Activated CD4-positive, alpha-beta T cell treated with anti-CD3 and anti-CD28 coated beads, Interleukin-2, amount 10 ng/mL, durations not matched to agents 7 days and 5 days (primary cell): Measurements from ENCODE around the gene OBSL1. TPM values are rescaled to one million over a fixed set of nuclear protein-coding genes. Genes with fewer than 3 reads are reported as not detected.

Experiments
- CTCF ChIA-PET: fragments of 350-600 bp; sonication (Branson Sonifier 250); formaldehyde crosslinking; loops from one replicate; lab custom pipeline; 2021; ENCODE audit warnings: antibody characterized with exemption; lab: Charles Lee
- POLR2A ChIA-PET: fragments of 350-600 bp; sonication (Branson Sonifier 250); formaldehyde crosslinking; loops from one replicate; lab custom pipeline; 2021; ENCODE audit warnings: antibody characterized with exemption; lab: Charles Lee
- DNase-seq: peaks from one replicate; pipeline ENCODE4 v3.0.0-alpha.2; 2020
- H3K27ac Mint-ChIP-seq: one replicate; pipeline ENCODE4 v1.8.0; 2021; ENCODE audit warnings: mild to moderate bottlenecking, moderate library complexity, mixed read lengths
- H3K27me3 Mint-ChIP-seq: one replicate; pipeline ENCODE4 v1.8.0; 2021; ENCODE audit warnings: mixed read lengths
- H3K36me3 Mint-ChIP-seq: one replicate; pipeline ENCODE4 v1.8.0; 2021; ENCODE audit warnings: low read depth, mixed read lengths
- H3K4me1 Mint-ChIP-seq: one replicate; pipeline ENCODE4 v1.8.0; 2021; ENCODE audit warnings: mixed read lengths
- H3K4me3 Mint-ChIP-seq: one replicate; pipeline ENCODE4 v1.8.0; 2021; ENCODE audit warnings: mild to moderate bottlenecking, moderate library complexity, mixed read lengths
- H3K9me3 Mint-ChIP-seq: one replicate; pipeline ENCODE4 v1.8.0; 2021; ENCODE audit warnings: mixed read lengths
- total RNA-seq, 2 experiments: library from RNA; stranded (reverse); gene quantifications; one replicate each; pipeline ENCODE4 v1.2.3, GENCODE V29; 2021

The OBSL1 gene
- total RNA-seq, 2 experiments from 2014 or later, result not detected

DNA sequence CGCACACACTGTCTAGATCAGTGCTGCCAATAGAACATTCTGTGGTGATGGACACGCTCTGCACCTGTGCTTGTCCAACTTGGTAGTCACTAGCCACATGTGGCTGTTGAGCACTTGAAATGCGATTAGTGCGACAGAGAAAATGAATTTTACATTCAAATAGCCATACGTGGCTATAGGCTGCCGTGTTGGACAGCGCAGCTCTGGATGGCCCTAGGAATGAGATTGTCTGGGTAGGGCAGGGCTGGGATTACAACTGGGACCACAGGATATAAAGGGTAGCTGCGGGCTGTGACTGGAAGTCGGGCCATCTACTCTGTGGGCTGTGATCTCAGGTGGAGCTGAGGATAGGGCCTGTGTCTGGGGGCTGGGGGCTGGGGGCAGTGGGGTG is 51.8 kb downstream of the OBSL1 start:
- CTCF ChIA-PET, result interaction anchor here (1.3 to 2.0 kb wide), 3 partner anchors 10 to 23 kb away, joined by 3 to 8 read pairs (median 5); no protein-coding TSS in a partner anchor
- Mint-ChIP-seq H3K36me3 (no peaks in the 10 kb centered on the region), H3K27me3 (peaks cover 71% of the 10 kb centered on the region), H3K27ac (no peak overlapping the region), H3K9me3 (no peaks in the 10 kb centered on the region), H3K4me3 (no peak overlapping the region), H3K4me1 (peaks cover 3% of the 10 kb centered on the region)
- DNase-seq, result no peak
- POLR2A ChIA-PET, result interaction anchor here (0.6 kb wide), 1 partner anchor 85 kb away, joined by 3 read pairs; the partner anchor contains the start of gene SPEG

DNA sequence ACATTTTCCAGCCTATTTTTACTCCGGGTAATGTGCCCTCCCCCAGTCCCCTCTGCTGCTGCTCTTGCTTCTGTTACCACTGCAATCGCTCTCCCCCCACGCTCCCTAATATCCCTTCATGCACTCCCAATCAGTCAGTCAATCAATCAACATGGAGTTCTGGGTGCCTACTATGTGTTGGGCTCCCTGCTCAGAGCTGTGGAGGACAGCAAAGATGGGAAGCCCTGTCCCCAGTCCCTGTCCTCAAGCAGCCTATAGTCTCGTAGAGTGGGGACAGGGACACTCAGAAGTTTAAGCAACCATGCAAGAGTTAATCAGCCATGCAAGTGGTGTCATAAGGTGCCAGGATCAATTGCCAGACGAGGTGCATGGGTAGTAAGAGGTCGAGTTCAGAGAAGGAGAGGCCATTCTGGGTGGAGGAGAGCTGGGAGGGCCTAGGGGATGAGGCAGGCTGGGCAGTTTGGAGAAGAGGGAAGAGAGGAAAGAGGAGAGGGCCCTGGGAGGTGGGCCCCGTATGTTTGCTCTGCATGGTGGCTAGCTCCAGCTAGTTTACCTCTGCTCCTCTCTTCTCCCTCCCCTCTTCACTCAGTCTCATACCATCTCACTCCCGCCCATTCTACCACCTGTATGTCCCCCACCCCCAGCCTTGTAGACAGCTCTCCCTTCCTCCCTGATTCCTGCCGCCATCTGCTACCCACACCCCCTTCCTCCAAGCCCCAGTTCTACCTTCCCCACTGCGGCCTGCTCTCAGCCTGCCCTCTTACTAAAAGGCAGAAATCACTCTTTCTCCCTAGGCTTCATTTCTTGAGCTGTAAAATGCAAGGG is 53.2 kb downstream of the OBSL1 start:
- Mint-ChIP-seq H3K27me3 (peaks cover 71% of the 10 kb centered on the region), H3K27ac (no peak overlapping the region), H3K36me3 (no peaks in the 10 kb centered on the region), H3K9me3 (no peaks in the 10 kb centered on the region), H3K4me1 (peaks cover 4% of the 10 kb centered on the region), H3K4me3 (no peak overlapping the region)
- CTCF ChIA-PET, result interaction anchor here (0.7 to 2.0 kb wide), 7 partner anchors 10 to 186 kb away, joined by 3 to 7 read pairs (median 3); partner anchors contain the start of genes RESP18 and SPEG
- POLR2A ChIA-PET, result no interaction called here
- DNase-seq, result no peak

DNA sequence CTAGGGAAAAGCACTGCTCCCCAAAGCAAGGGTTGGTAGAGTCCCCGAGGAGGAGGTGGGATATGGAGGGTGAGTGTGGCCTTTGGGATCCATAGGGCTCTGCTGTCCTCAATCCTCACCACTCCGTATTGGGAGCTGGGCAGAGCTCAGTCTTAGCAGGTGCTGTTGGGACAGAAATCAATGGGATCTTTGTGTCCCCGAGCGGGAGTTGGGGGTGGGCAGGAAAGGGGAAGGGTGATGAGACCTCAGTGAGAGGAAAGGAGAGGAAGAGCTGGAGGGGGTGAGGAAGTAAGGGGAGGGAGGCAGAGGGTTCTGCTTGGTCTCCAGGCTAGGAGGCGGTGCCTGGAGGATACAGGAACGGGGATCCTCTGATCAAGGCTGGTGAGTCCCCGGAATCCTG is 54.5 kb downstream of the OBSL1 start:
- no peak for DNase-seq
- Mint-ChIP-seq H3K27me3 (peaks cover 77% of the 10 kb centered on the region), H3K27ac (no peak overlapping the region), H3K36me3 (no peaks in the 10 kb centered on the region), H3K4me3 (no peak overlapping the region), H3K9me3 (no peaks in the 10 kb centered on the region), H3K4me1 (peaks cover 4% of the 10 kb centered on the region)
- ChIA-PET CTCF (interaction anchor here (0.8 to 1.9 kb wide), 3 partner anchors 9 to 104 kb away, joined by 3 to 5 read pairs (median 3); a partner anchor contains a TSS), POLR2A (no interaction called here)

DNA sequence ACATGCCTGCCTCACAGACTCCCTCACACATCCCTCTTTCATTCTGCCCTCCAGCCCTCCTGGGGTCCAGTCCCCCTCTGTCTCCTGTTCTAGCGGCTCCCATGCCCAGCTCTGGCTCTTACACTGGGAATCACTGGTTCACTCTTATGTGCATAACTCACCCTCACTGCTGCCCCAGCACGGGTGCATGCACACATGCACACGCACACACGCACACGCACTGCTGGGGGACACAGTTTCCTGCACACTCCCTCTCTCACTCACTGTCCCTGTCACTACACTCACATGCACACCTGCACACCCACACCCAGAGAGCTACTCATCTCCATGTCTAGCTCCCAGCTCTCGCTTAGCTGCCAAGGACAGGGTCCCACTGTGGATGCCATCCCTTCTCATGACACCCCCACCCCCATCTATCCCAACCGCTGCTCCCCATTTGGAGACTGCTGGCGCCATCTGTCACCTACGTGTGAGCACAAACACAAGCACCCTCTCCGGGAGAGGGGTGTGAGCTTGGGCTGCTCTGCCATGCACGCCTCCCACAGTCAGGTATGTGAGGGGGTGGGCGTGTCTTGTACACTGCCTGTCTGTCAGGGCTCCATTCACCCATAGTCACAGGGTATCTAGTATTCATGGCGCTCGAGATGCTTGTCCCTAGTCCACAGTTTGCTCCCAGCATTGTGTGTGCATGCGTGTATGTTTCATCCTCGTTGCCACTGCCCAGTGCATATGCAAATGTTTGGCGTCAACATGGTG is 55.3 kb downstream of the OBSL1 start:
- H3K9me3 Mint-ChIP-seq, result no peaks in the 10 kb centered on the region
- DNase-seq, result no peak
- peaks cover 75% of the 10 kb centered on the region for H3K27me3 Mint-ChIP-seq
- POLR2A ChIA-PET, result no interaction called here
- H3K36me3 Mint-ChIP-seq, result no peaks in the 10 kb centered on the region
- H3K4me1 Mint-ChIP-seq, result peaks cover 1% of the 10 kb centered on the region
- no peak overlapping the region for H3K4me3 Mint-ChIP-seq
- CTCF ChIA-PET, result interaction anchor here (1.1 to 1.9 kb wide), 3 partner anchors 10 to 25 kb away, joined by 4 to 5 read pairs (median 5); no protein-coding TSS in a partner anchor
- H3K27ac Mint-ChIP-seq, result no peak overlapping the region

DNA sequence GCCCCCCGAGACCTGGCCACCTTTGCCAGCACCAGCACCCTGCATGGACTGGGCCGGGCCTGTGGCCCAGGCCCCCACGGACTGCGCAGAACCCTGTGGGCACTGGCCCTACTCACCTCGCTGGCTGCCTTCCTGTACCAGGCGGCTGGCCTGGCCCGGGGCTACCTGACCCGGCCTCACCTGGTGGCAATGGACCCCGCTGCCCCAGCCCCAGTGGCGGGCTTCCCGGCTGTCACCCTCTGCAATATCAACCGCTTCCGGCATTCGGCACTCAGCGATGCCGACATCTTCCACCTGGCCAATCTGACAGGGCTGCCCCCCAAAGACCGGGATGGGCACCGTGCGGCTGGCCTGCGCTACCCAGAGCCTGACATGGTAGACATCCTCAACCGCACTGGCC is 56.5 kb downstream of the OBSL1 start:
- Mint-ChIP-seq H3K9me3 (no peaks in the 10 kb centered on the region), H3K36me3 (no peaks in the 10 kb centered on the region), H3K27ac (no peak overlapping the region), H3K27me3 (peaks cover 78% of the 10 kb centered on the region), H3K4me3 (no peak overlapping the region), H3K4me1 (peaks cover 7% of the 10 kb centered on the region)
- no peak for DNase-seq
- ChIA-PET CTCF (interaction anchor here (1.0 to 1.1 kb wide), 2 partner anchors 15 to 20 kb away, joined by 3 to 5 read pairs; no protein-coding TSS in a partner anchor), POLR2A (no interaction called here)

DNA sequence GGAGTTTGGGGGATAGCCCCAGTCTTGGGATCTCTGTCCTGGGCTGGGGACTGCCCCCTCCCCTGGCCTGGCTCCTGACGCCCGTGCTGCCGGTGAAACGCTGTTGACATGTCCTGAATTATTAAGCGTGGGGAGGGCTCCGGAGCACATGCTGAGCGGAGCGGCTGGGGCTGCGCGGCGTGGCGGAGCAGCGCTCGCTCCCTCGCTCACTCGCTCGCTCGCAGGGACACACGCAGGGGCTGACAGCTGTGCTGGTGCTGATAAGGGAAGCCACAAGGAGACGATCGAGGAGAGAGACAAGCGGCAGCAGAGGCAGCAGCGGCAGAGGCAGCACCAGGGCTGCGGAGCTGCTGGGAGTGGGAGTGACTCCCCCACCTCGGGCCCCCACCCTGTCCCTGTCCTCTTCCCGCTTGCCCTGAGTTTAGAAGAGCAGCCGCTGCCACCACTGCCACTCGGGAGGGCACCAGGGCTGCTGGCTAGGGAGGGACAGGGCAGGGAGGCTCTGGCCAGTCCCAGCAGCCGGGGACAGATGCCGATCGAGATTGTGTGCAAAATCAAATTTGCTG is 57.1 kb downstream of the OBSL1 start, which contains the start of gene ASIC4:
TSS of gene ASIC4 (plus strand) at position 287 of the 566 bp plus-strand sequence. CDS start at position 530, 243 bp downstream.
- no peak within 1 kb of the TSS for H3K4me3 Mint-ChIP-seq

DNA sequence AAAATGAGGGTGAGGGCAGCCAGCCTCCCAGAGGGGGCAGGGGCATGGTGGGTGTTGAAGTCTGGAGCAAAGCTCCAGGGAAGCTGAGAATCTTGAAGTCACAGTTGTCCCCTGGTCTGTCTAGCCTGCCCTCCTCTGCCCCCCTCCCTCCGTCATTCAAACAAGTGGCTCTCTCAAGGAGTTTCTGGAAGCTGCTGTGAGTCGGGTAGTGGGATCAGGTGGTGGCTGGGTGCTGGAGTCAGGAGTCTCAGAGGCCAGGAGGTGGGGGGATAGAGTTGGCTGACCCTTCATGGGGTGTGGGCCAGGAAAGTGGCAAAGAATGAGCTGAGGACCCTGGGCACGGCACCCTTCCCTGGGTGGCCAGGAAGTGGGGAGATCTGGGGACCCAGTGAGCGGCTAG is 57.6 kb downstream of the OBSL1 start:
- Mint-ChIP-seq H3K9me3 (no peaks in the 10 kb centered on the region), H3K4me1 (peaks cover 11% of the 10 kb centered on the region), H3K27ac (no peak overlapping the region), H3K4me3 (no peak overlapping the region), H3K36me3 (no peaks in the 10 kb centered on the region), H3K27me3 (peaks cover 80% of the 10 kb centered on the region)
- DNase-seq, result no peak
- POLR2A ChIA-PET, result no interaction called here
- CTCF ChIA-PET, result interaction anchor here (1.0 kb wide), 1 partner anchor 37 kb away, joined by 3 read pairs; no protein-coding TSS in a partner anchor

More for the DNA sequence above, 57.1 kb downstream of the OBSL1 start, which contains the start of gene ASIC4:
- H3K4me1 Mint-ChIP-seq, result peaks cover 11% of the 10 kb centered on the region
- CTCF ChIA-PET, result interaction anchor here (1.0 to 1.1 kb wide), 2 partner anchors 15 to 19 kb away, joined by 3 to 5 read pairs; no protein-coding TSS in a partner anchor
- H3K27me3 Mint-ChIP-seq, result peaks cover 81% of the 10 kb centered on the region
- H3K9me3 Mint-ChIP-seq, result no peaks in the 10 kb centered on the region
- H3K36me3 Mint-ChIP-seq, result no peaks in the 10 kb centered on the region
- POLR2A ChIA-PET, result no interaction called here
- H3K27ac Mint-ChIP-seq, result no peak within 1 kb of the TSS
- DNase-seq, result no peak

DNA sequence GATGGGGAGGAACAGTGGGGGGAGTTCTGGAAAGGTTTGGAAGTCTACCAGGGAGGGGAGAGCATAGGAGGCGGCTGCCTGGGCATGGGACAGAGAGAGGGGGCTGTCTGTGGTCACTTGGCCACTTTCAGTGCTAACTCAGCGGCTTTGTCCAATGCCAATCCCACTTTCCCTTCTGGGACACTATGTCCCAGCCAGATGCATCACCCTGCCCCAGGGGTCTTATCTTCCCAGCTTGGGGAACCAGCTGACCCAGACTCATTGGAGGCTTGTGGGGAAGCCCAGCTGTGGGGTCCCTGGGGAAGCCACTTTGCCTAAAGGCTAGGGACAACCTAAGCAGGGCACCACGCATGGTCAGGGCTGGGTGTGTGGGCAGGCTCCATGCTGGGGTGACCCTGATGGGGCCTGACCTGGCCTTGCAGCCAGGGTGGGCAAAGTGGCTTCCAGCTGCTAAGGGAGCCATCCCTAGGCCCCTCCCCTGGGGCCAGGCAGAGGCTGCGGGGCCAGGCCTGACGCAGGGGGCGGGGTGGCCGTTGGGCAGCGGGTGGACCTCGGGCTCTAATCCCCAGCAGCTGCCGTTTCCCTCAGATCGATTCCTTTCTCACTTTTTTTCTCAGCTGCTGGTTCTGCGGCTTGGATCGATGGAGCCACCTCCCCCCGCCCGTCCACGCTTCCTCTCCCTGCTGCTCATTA is 58.7 kb downstream of the OBSL1 start:
- no peak for DNase-seq
- Mint-ChIP-seq H3K36me3 (no peaks in the 10 kb centered on the region), H3K27me3 (peaks cover 76% of the 10 kb centered on the region), H3K4me3 (no peak overlapping the region), H3K9me3 (no peaks in the 10 kb centered on the region), H3K27ac (no peak overlapping the region), H3K4me1 (peaks cover 11% of the 10 kb centered on the region)
- POLR2A ChIA-PET, result no interaction called here
- CTCF ChIA-PET, result interaction anchor here (0.8 to 6.2 kb wide), 4 partner anchors 9 to 36 kb away, joined by 3 to 58 read pairs (median 7); partner anchors contain the start of gene GMPPA

DNA sequence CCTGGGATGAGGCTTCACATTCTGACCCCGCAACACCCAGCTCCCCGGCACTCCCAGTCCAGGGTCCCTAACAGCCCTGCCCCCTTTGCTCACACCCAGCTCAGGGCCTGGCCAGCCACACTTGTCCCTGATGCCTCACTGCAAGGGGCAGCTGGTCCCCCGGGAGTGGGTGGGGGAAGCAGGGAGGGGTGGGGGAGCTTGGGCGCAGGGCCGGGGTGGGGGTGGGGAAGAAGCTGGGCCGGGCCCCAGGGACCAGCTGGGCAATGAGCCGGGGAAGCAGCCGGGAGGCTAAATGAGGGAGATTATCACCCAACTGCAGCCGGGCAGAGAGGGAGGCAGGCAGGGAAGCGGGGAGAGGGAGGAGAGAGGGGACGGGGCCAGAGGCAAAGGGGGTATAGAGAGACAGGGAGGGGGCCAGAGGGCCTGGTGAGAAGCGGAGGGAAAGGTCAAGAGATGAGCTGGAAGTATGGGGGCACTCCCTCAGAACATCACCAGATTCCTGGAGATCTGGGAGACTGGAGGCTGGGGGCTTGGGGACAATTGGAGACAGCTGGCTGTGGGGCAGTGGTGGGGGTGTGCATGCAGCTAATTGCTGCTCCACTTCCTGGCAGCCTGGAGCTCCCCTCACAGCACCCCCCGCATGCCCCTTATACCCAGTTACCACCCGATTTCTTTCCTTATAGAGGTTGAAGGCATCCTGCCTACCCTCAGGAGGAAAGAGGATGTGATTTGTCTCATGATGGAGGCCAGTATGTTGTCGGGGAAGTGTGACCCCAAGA is 59.6 kb downstream of the OBSL1 start:
- peaks cover 66% of the 10 kb centered on the region for H3K27me3 Mint-ChIP-seq
- H3K4me1 Mint-ChIP-seq, result peaks cover 11% of the 10 kb centered on the region
- POLR2A ChIA-PET, result no interaction called here
- H3K4me3 Mint-ChIP-seq, result no peak overlapping the region
- DNase-seq, result no peak
- no peaks in the 10 kb centered on the region for H3K9me3 Mint-ChIP-seq
- CTCF ChIA-PET, result interaction anchor here (0.6 to 6.2 kb wide), 5 partner anchors 10 to 438 kb away, joined by 3 to 58 read pairs (median 5); partner anchors contain the start of gene GMPPA
- no peaks in the 10 kb centered on the region for H3K36me3 Mint-ChIP-seq
- H3K27ac Mint-ChIP-seq, result no peak overlapping the region

DNA sequence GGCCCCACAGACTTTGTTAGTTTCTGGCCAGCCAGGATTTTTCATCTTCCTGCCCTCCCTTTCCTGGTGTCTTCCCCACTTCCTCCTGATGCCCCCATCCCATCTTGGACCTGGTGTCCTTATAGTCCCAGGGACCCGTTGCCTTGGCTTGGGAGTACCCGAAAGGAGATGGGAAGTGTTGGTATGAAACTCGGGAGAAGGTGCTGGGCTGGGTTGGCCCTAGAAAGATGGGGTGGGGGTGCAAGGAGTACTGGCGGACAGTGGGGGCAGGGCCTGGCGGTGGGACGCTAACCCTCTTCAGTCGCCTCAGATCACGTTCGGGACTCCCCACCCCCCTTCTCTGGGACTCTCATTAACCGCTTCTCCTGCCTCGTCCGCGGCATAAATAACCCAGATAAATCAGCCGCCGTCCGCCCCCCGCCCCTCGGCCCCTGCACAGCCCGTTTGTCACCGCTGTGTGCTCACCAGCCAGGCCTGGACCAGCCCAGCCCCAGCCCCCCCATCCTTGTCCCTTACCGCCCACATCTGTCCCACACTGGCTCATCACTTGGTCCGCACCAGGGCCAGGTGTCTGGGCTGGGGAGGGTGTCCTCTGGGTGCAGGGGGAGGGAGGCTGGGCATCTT is 60.7 kb downstream of the OBSL1 start:
- H3K27ac Mint-ChIP-seq, result no peak overlapping the region
- POLR2A ChIA-PET, result no interaction called here
- H3K9me3 Mint-ChIP-seq, result no peaks in the 10 kb centered on the region
- peaks cover 56% of the 10 kb centered on the region for H3K27me3 Mint-ChIP-seq
- peaks cover 3% of the 10 kb centered on the region for H3K36me3 Mint-ChIP-seq
- CTCF ChIA-PET, result interaction anchor here (0.7 to 6.2 kb wide), 8 partner anchors 10 to 68 kb away, joined by 3 to 58 read pairs (median 4); partner anchors contain the start of gene GMPPA
- no peak overlapping the region for H3K4me3 Mint-ChIP-seq
- DNase-seq, result no peak
- peaks cover 11% of the 10 kb centered on the region for H3K4me1 Mint-ChIP-seq
